GM10266 (cell line): ENCODE measurements around the gene RPLP1.

Experiments used
- DNase-seq: peaks from one replicate; pipeline ENCODE4 v3.0.0; 2012; ENCODE audit errors: extremely low spot score
- CTCF ChIP-seq: IDR thresholded peaks from 2 replicates; pipeline ENCODE4 v1.5.1; 2012; ENCODE audit warnings: mild to moderate bottlenecking, low read depth; ENCODE audit not compliant: control insufficient read depth, insufficient read depth; ENCODE audit errors: missing control alignments

Gene RPLP1

GRCh38 chr15:69454953-69455352 lies 2.3 kb downstream of the RPLP1 start:
- no peak for DNase-seq
- no peak for TF ChIP-seq CTCF

GRCh38 chr15:69456208-69457166 lies 3.9 kb downstream of the RPLP1 start:
- no peak for TF ChIP-seq CTCF
- DNase-seq: no peak

- TF ChIP-seq CTCF: no peak
- DNase-seq: no peak
These were observed 5.0 kb downstream of the RPLP1 start for GRCh38 chr15:69457304-69458280.

- no peak for DNase-seq
- no peak for TF ChIP-seq CTCF
These were observed 6.4 kb downstream of the RPLP1 start for GRCh38 chr15:69459066-69459465.

GRCh38 chr15:69460481-69460880 lies 7.9 kb downstream of the RPLP1 start:
- TF ChIP-seq CTCF: no peak
- DNase-seq: no peak

- no peak for TF ChIP-seq CTCF
- DNase-seq: no peak
These were observed 9.4 kb downstream of the RPLP1 start for GRCh38 chr15:69462030-69462492.
